SK-N-SH (cell line): ENCODE data around the gene HOXB6.

Experiments
- CHD2 ChIP-seq: fragments of 150-350 bp; IDR thresholded peaks from 2 replicates; pipeline ENCODE4 v1.6.1; 2018; ENCODE audit warnings: low read length; ENCODE audit not compliant: partially characterized antibody
- MXI1 ChIP-seq: IDR thresholded peaks from 2 replicates; pipeline ENCODE4 v1.6.1; 2012; ENCODE audit warnings: mild to moderate bottlenecking, low read depth, low read length, improper control_type of control experiment
- POLR2AphosphoS5 ChIP-seq: IDR thresholded peaks from 2 replicates; pipeline ENCODE4 v1.6.1; 2012; ENCODE audit warnings: low read depth, low read length
- RAD21 ChIP-seq: IDR thresholded peaks from 2 replicates; pipeline ENCODE4 v1.6.1; 2012; ENCODE audit warnings: mild to moderate bottlenecking, low read length
- RFX5 ChIP-seq: IDR thresholded peaks from 2 replicates; pipeline ENCODE4 v1.6.1; 2012; ENCODE audit warnings: mild to moderate bottlenecking, improper control_type of control experiment, low read length
- SIN3A ChIP-seq: IDR thresholded peaks from 2 replicates; pipeline ENCODE4 v1.6.1; 2012; ENCODE audit warnings: low read depth, mild to moderate bottlenecking, low read length, moderate library complexity, borderline replicate concordance
- SMC3 ChIP-seq: IDR thresholded peaks from 2 replicates; pipeline ENCODE4 v1.6.1; 2012; ENCODE audit warnings: low read depth, low read length, improper control_type of control experiment
- TCF12 ChIP-seq: IDR thresholded peaks from 2 replicates; pipeline ENCODE4 v1.4.0; 2012
- USF2 ChIP-seq: fragments of 150-350 bp; IDR thresholded peaks from 2 replicates; pipeline ENCODE4 v1.6.1; 2017; ENCODE audit warnings: antibody characterized with exemption, low read length, low read depth, borderline replicate concordance
- YY1 ChIP-seq: IDR thresholded peaks from 2 replicates; pipeline ENCODE4 v1.4.0; 2012; ENCODE audit warnings: low read depth, mild to moderate bottlenecking
- TF ChIP-seq, protein P1 (sequence below): IDR thresholded peaks from 2 replicates; pipeline ENCODE4 v1.4.0; 2012; ENCODE audit warnings: low read depth
- TF ChIP-seq, protein P2 (sequence below): fragments of 200-600 bp; sonication (generic); IDR thresholded peaks from 2 replicates; pipeline ENCODE4 v1.6.1; 2017; ENCODE audit warnings: antibody characterized with exemption, mild to moderate bottlenecking, moderate library complexity
- TF ChIP-seq, protein P3 (sequence below): IDR thresholded peaks from 2 replicates; pipeline ENCODE4 v1.6.1; 2012; ENCODE audit warnings: mild to moderate bottlenecking, low read depth, low read length, moderate library complexity

- TF ChIP-seq, protein P1, sequence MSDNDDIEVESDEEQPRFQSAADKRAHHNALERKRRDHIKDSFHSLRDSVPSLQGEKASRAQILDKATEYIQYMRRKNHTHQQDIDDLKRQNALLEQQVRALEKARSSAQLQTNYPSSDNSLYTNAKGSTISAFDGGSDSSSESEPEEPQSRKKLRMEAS, result no peak
- TF ChIP-seq, protein P2, sequence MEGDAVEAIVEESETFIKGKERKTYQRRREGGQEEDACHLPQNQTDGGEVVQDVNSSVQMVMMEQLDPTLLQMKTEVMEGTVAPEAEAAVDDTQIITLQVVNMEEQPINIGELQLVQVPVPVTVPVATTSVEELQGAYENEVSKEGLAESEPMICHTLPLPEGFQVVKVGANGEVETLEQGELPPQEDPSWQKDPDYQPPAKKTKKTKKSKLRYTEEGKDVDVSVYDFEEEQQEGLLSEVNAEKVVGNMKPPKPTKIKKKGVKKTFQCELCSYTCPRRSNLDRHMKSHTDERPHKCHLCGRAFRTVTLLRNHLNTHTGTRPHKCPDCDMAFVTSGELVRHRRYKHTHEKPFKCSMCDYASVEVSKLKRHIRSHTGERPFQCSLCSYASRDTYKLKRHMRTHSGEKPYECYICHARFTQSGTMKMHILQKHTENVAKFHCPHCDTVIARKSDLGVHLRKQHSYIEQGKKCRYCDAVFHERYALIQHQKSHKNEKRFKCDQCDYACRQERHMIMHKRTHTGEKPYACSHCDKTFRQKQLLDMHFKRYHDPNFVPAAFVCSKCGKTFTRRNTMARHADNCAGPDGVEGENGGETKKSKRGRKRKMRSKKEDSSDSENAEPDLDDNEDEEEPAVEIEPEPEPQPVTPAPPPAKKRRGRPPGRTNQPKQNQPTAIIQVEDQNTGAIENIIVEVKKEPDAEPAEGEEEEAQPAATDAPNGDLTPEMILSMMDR, result no peak
- TF ChIP-seq RFX5 (no peak), POLR2AphosphoS5 (no peak), RAD21 (no peak), YY1 (no peak), SIN3A (no peak), CHD2 (no peak), TCF12 (no peak), SMC3 (no peak), MXI1 (no peak), USF2 (no peak)
- TF ChIP-seq, protein P3, sequence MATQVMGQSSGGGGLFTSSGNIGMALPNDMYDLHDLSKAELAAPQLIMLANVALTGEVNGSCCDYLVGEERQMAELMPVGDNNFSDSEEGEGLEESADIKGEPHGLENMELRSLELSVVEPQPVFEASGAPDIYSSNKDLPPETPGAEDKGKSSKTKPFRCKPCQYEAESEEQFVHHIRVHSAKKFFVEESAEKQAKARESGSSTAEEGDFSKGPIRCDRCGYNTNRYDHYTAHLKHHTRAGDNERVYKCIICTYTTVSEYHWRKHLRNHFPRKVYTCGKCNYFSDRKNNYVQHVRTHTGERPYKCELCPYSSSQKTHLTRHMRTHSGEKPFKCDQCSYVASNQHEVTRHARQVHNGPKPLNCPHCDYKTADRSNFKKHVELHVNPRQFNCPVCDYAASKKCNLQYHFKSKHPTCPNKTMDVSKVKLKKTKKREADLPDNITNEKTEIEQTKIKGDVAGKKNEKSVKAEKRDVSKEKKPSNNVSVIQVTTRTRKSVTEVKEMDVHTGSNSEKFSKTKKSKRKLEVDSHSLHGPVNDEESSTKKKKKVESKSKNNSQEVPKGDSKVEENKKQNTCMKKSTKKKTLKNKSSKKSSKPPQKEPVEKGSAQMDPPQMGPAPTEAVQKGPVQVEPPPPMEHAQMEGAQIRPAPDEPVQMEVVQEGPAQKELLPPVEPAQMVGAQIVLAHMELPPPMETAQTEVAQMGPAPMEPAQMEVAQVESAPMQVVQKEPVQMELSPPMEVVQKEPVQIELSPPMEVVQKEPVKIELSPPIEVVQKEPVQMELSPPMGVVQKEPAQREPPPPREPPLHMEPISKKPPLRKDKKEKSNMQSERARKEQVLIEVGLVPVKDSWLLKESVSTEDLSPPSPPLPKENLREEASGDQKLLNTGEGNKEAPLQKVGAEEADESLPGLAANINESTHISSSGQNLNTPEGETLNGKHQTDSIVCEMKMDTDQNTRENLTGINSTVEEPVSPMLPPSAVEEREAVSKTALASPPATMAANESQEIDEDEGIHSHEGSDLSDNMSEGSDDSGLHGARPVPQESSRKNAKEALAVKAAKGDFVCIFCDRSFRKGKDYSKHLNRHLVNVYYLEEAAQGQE, result no peak
These were observed 40.2 kb upstream of the HOXB6 start for GRCh38 chr17:48644910-48645557.
